OCI-LY3 (cell line): ENCODE results near the gene IQCH.
"Not testable (repeated sequence)": the region's sequence is repeated elsewhere in the genome, so short reads cannot be mapped to it uniquely, and the experiment has no call there.

Experiments
- H2AFZ ChIP-seq: fragments of 200-600, 300-600 bp; shearing (Covaris generic); 2 replicates; pipeline ENCODE4 v1.6.0; 2014; ENCODE audit warnings: antibody characterized with exemption, low read depth, low read length
- H3K27ac ChIP-seq: fragments of 200-600, 300-600 bp; sonication (generic); 2 replicates; pipeline ENCODE4 v1.5.1; 2014; ENCODE audit warnings: mild to moderate bottlenecking, low read length, moderate library complexity, mixed read lengths
- H3K27me3 ChIP-seq: fragments of 200-600, 300-600 bp; sonication (generic); 2 replicates; pipeline ENCODE4 v1.6.1; 2014; ENCODE audit warnings: low read depth, low read length, mixed read lengths
- H3K36me3 ChIP-seq: fragments of 200-600, 300-600 bp; sonication (generic); replicated peaks from 2 replicates; pipeline ENCODE3; 2014; ENCODE audit warnings: low read depth, low read length, mixed read lengths
- H3K4me1 ChIP-seq: fragments of 300-600, 200-600 bp; sonication (generic); 2 replicates; pipeline ENCODE4 v1.6.1; 2014; ENCODE audit warnings: low read length, mixed read lengths
- H3K4me2 ChIP-seq: fragments of 200-600, 300-600 bp; sonication (generic); 2 replicates; pipeline ENCODE4 v1.6.1; 2014; ENCODE audit warnings: low read length, mixed read lengths
- H3K4me3 ChIP-seq: fragments of 300-600, 200-600 bp; sonication (generic); 2 replicates; pipeline ENCODE4 v1.5.1; 2014; ENCODE audit warnings: antibody characterized with exemption, mild to moderate bottlenecking, low read length, moderate library complexity
- H3K79me2 ChIP-seq: fragments of 300-600, 200-600 bp; shearing (Covaris generic); 2 replicates; pipeline ENCODE4 v1.6.1; 2014; ENCODE audit warnings: mild to moderate bottlenecking, low read length, mixed read lengths
- H3K9ac ChIP-seq: fragments of 300-600, 200-600 bp; shearing (Covaris generic); 2 replicates; pipeline ENCODE4 v1.6.0; 2014; ENCODE audit warnings: mild to moderate bottlenecking, low read length, moderate library complexity
- H3K9me3 ChIP-seq: fragments of 200-600, 300-600 bp; shearing (Covaris generic); 2 replicates; pipeline ENCODE4 v1.6.1; 2014; ENCODE audit warnings: low read length, mixed read lengths; ENCODE audit not compliant: insufficient read depth
- H4K20me1 ChIP-seq: fragments of 200-600, 300-600 bp; sonication (generic); 2 replicates; pipeline ENCODE4 v1.6.1; 2016; ENCODE audit warnings: low read length, mixed read lengths; ENCODE audit not compliant: insufficient read depth
- CTCF ChIP-seq: fragments of 200-600, 300-600 bp; sonication (generic); IDR thresholded peaks from 2 replicates; pipeline ENCODE4 v1.5.1; 2014; ENCODE audit warnings: antibody characterized with exemption, low read length, low read depth
- EZH2phosphoT487 ChIP-seq: fragments of 200-600 bp; shearing (Covaris generic); IDR thresholded peaks from 2 replicates; pipeline ENCODE4 v1.6.1; 2018; ENCODE audit warnings: antibody characterized with exemption, mixed run types, low read depth

Gene IQCH

GRCh38 chr15:67280217-67280616, 25.6 kb downstream of the IQCH start:
- Histone ChIP-seq H3K9me3 (no peaks in the 10 kb centered on the region), H3K4me3 (no peak overlapping the region), H3K4me1 (no peaks in the 10 kb centered on the region), H3K4me2 (no peak overlapping the region), H2AFZ (no peak overlapping the region), H3K27me3 (no peaks in the 10 kb centered on the region), H3K9ac (no peak overlapping the region), H3K79me2 (no peaks in the 10 kb centered on the region), H4K20me1 (no peaks in the 10 kb centered on the region), H3K36me3 (no peaks in the 10 kb centered on the region), H3K27ac (no peak overlapping the region)
- no peak for TF ChIP-seq EZH2phosphoT487
- TF ChIP-seq CTCF = no peak

- no peak overlapping the region for H2AFZ ChIP-seq
- no peaks in the 10 kb centered on the region for H4K20me1 ChIP-seq
- no peak overlapping the region for H3K9ac ChIP-seq
- no peaks in the 10 kb centered on the region for H3K9me3 ChIP-seq
- H3K27ac ChIP-seq = no peak overlapping the region
- no peak overlapping the region for H3K4me3 ChIP-seq
- H3K27me3 ChIP-seq = no peaks in the 10 kb centered on the region
- no peaks in the 10 kb centered on the region for H3K36me3 ChIP-seq
- H3K4me1 ChIP-seq = no peaks in the 10 kb centered on the region
- no peak for TF ChIP-seq EZH2phosphoT487
- no peak for TF ChIP-seq CTCF
- no peak overlapping the region for H3K4me2 ChIP-seq
- H3K79me2 ChIP-seq = no peaks in the 10 kb centered on the region
These were observed 27.1 kb downstream of the IQCH start for GRCh38 chr15:67281714-67282113.

- H3K36me3 ChIP-seq, H3K27ac ChIP-seq, H3K27me3 ChIP-seq, H3K4me2 ChIP-seq, H4K20me1 ChIP-seq, H3K4me3 ChIP-seq, H3K79me2 ChIP-seq, H3K9ac ChIP-seq, H3K9me3 ChIP-seq, H3K4me1 ChIP-seq, H2AFZ ChIP-seq: not testable (repeated sequence)
These were observed 31.0 kb downstream of the IQCH start for GRCh38 chr15:67285625-67286024.

- not testable (repeated sequence) for H3K4me1 ChIP-seq, H3K79me2 ChIP-seq, H2AFZ ChIP-seq, H4K20me1 ChIP-seq, H3K9ac ChIP-seq, H3K27ac ChIP-seq, H3K4me2 ChIP-seq, H3K4me3 ChIP-seq, H3K36me3 ChIP-seq, H3K9me3 ChIP-seq, H3K27me3 ChIP-seq
These were observed 31.8 kb downstream of the IQCH start for GRCh38 chr15:67286400-67286799.

- no peaks in the 10 kb centered on the region for H4K20me1 ChIP-seq
- TF ChIP-seq EZH2phosphoT487 (no peak), CTCF (no peak)
- H3K27me3 ChIP-seq = no peaks in the 10 kb centered on the region
- no peaks in the 10 kb centered on the region for H3K79me2 ChIP-seq
- H3K9ac ChIP-seq = no peak overlapping the region
- no peaks in the 10 kb centered on the region; the same call in 1 of the 2 replicates for H3K9me3 ChIP-seq
- H3K27ac ChIP-seq = no peak overlapping the region
- no peaks in the 10 kb centered on the region for H3K36me3 ChIP-seq
- no peak overlapping the region for H2AFZ ChIP-seq
- peaks cover 4% of the 10 kb centered on the region for H3K4me1 ChIP-seq
- H3K4me3 ChIP-seq = no peak overlapping the region
- no peak overlapping the region for H3K4me2 ChIP-seq
These were observed 35.7 kb downstream of the IQCH start for GRCh38 chr15:67290319-67290718.
